HepG2 (cell line): ENCODE measurements around the gene LDLRAD3. TPM values are rescaled to one million over a fixed set of nuclear protein-coding genes. Genes with fewer than 3 reads are reported as not detected.

Experiments
- ATAC-seq: fragments of 200-7000 bp; cut with Tn5 transposase; 3 replicates; pipeline ENCODE4 v1.9.1; 2020; ENCODE audit warnings: mild to moderate bottlenecking, moderate library complexity
- BruUV-seq: library from RNA; stranded (reverse); fragments of 400-500 nt; replicated peaks from 2 replicates; lab custom pipeline; 2021; lab: Mats Ljungman, UMichigan
- CTCF ChIA-PET: fragments of 300-600 bp; formaldehyde crosslinking; extraction: SDS; loops from one replicate; lab custom pipeline; 2021; ENCODE audit warnings: low total read pairs, inconsistent platforms, low intra/inter-chr PET ratio; lab: Yijun Ruan, JAX
- POLR2A ChIA-PET: fragments of 350-600 bp; sonication (Branson Sonifier 250); formaldehyde crosslinking; loops from one replicate; lab custom pipeline; 2020; ENCODE audit warnings: antibody characterized with exemption, inconsistent platforms; lab: Yijun Ruan, JAX
- DNase-seq: peaks from one replicate; pipeline ENCODE4 v3.0.0-alpha.2; 2015; ENCODE audit warnings: low spot score
- FAIRE-seq: peaks from 3 replicates; lab custom pipeline; 2011; peaks lifted over from hg19 to GRCh38; lab: Jason Lieb, UNC
- H2AFZ ChIP-seq: one replicate; pipeline ENCODE4 v1.6.1; 2011; ENCODE audit warnings: low read length, inconsistent platforms
- H3K27ac ChIP-seq: fragments of 300-600 bp; 3 replicates; pipeline ENCODE4 v1.8.0; 2011; ENCODE audit warnings: mixed run types, mild to moderate bottlenecking, mixed read lengths, low read length, inconsistent platforms; ENCODE audit not compliant: insufficient read depth; ENCODE audit errors: extremely low read length
- H3K27me3 ChIP-seq, 2 experiments: fragments of 200-600 bp in 1 of 2; 2 replicates in 1 of 2; 3 replicates in 1 of 2; pipeline versions ENCODE4 v1.6.0 to v1.8.0; 2011; ENCODE audit warnings: low read length in 2 of 2, mild to moderate bottlenecking in 2 of 2, moderate library complexity in 2 of 2, inconsistent platforms in 1 of 2; ENCODE audit not compliant: insufficient read depth in 2 of 2, control insufficient read depth in 1 of 2
- H3K36me3 ChIP-seq, 2 experiments: fragments of 200-600 bp in 1 of 2; replicated peaks in 1 of 2; 2 replicates in 1 of 2; 3 replicates in 1 of 2; pipeline versions ENCODE4 v1.5.1 to v1.8.0; 2011; ENCODE audit warnings: low read length in 2 of 2, inconsistent platforms in 1 of 2; ENCODE audit not compliant: insufficient read depth in 2 of 2, control insufficient read depth in 1 of 2
- H3K4me1 ChIP-seq: 2 replicates; pipeline ENCODE4 v1.5.1; 2012; ENCODE audit warnings: low read length, inconsistent platforms; ENCODE audit not compliant: insufficient read depth
- H3K4me2 ChIP-seq: 2 replicates; pipeline ENCODE4 v1.6.0; 2011; ENCODE audit warnings: low read depth, low read length, inconsistent platforms
- H3K4me3 ChIP-seq, 3 experiments: fragments of 200-600 bp in 1 of 3; sonication (generic), shearing (Covaris generic) in 1 of 3; replicated peaks in 1 of 3; 2 replicates each; pipeline ENCODE4 v1.5.1; 2011 to 2016; ENCODE audit warnings: low read length in 3 of 3, inconsistent platforms in 2 of 3, low read depth in 2 of 3, mild to moderate bottlenecking in 2 of 3, control low read depth in 1 of 3, mixed read lengths in 1 of 3; ENCODE audit not compliant: insufficient read depth in 1 of 3
- H3K79me2 ChIP-seq: one replicate; pipeline ENCODE4 v1.6.1; 2011; ENCODE audit warnings: low read length, inconsistent platforms; ENCODE audit not compliant: insufficient read depth
- H3K9ac ChIP-seq: 2 replicates; pipeline ENCODE4 v1.6.0; 2011; ENCODE audit warnings: mild to moderate bottlenecking, low read depth, low read length, inconsistent platforms; ENCODE audit not compliant: insufficient read depth
- H3K9me3 ChIP-seq: 2 replicates; pipeline ENCODE4 v1.5.1; 2012; ENCODE audit warnings: mild to moderate bottlenecking, low read length
- H4K20me1 ChIP-seq: 2 replicates; pipeline ENCODE4 v1.6.0; 2011; ENCODE audit warnings: inconsistent platforms, mild to moderate bottlenecking, low read length, moderate library complexity; ENCODE audit not compliant: insufficient read depth
- ATF3 ChIP-seq: sonication (generic); formaldehyde crosslinking; IDR thresholded peaks from 2 replicates; pipeline ENCODE4 v1.4.0; 2020; ENCODE audit warnings: missing genetic modification reagents
- CBX2 ChIP-seq, 2 experiments: fragments of 200-600 bp in 1 of 2; sonication (generic); formaldehyde crosslinking in 1 of 2; IDR thresholded peaks; 2 replicates each; pipeline versions ENCODE4 v1.7.0 to v1.8.1; 2018 to 2022; ENCODE audit warnings: low read depth in 2 of 2, low read length in 1 of 2, mild to moderate bottlenecking in 1 of 2, missing genetic modification reagents in 1 of 2
- ERF ChIP-seq: IDR thresholded peaks from 2 replicates; pipeline ENCODE4 v1.6.1; 2018; ENCODE audit warnings: missing biosample characterization, missing genetic modification reagents
- FOSL2 ChIP-seq: sonication (generic); formaldehyde crosslinking; IDR thresholded peaks from 2 replicates; pipeline ENCODE4 v1.4.0; 2020; ENCODE audit warnings: missing genetic modification reagents
- JUN ChIP-seq: sonication (generic); formaldehyde crosslinking; IDR thresholded peaks from 2 replicates; pipeline ENCODE4 v1.4.0; 2020; ENCODE audit warnings: mild to moderate bottlenecking, missing genetic modification reagents
- MTA3 ChIP-seq: sonication (generic); formaldehyde crosslinking; IDR thresholded peaks from 2 replicates; pipeline ENCODE4 v1.4.0; 2020; ENCODE audit warnings: missing genetic modification reagents
- PREB ChIP-seq: sonication (generic); formaldehyde crosslinking; IDR thresholded peaks from 2 replicates; pipeline ENCODE4 v1.4.0; 2020; ENCODE audit warnings: missing genetic modification reagents
- RARG ChIP-seq: sonication (generic); formaldehyde crosslinking; IDR thresholded peaks from 2 replicates; pipeline ENCODE4 v1.4.0; 2020; ENCODE audit warnings: low read depth, mild to moderate bottlenecking, missing genetic modification reagents
- TBX3 ChIP-seq: fragments of 450-650 bp; IDR thresholded peaks from 2 replicates; pipeline ENCODE4 v1.6.1; 2017; ENCODE audit warnings: antibody characterized with exemption, mild to moderate bottlenecking, inconsistent platforms, borderline replicate concordance
- TCF7 ChIP-seq: sonication (generic); IDR thresholded peaks from 2 replicates; pipeline ENCODE4 v1.6.1; 2016; ENCODE audit warnings: antibody characterized with exemption, low read depth
- TGIF2 ChIP-seq: IDR thresholded peaks from 2 replicates; pipeline ENCODE4 v1.6.1; 2016; ENCODE audit warnings: control low read depth, missing compliant biosample characterization
- ZFP37 ChIP-seq: sonication (generic); formaldehyde crosslinking; IDR thresholded peaks from 2 replicates; pipeline ENCODE4 v1.4.0; 2020; ENCODE audit warnings: missing genetic modification reagents, borderline replicate concordance
- ZNF101 ChIP-seq: sonication (generic); formaldehyde crosslinking; IDR thresholded peaks from 2 replicates; pipeline ENCODE4 v1.4.0; 2020; ENCODE audit warnings: mild to moderate bottlenecking, low read depth, missing genetic modification reagents, borderline replicate concordance
- ZNF335 ChIP-seq: sonication (generic); formaldehyde crosslinking; IDR thresholded peaks from 2 replicates; pipeline ENCODE4 v1.4.0; 2020; ENCODE audit warnings: missing genetic modification reagents
- ZNF496 ChIP-seq: sonication (generic); formaldehyde crosslinking; IDR thresholded peaks from 2 replicates; pipeline ENCODE4 v1.8.1; 2023; ENCODE audit warnings: mild to moderate bottlenecking, moderate library complexity, missing genetic modification reagents; ENCODE audit not compliant: insufficient replicate concordance
- ZNF512 ChIP-seq: sonication (generic); formaldehyde crosslinking; IDR thresholded peaks from 2 replicates; pipeline ENCODE4 v1.4.0; 2020; ENCODE audit warnings: mild to moderate bottlenecking, missing genetic modification reagents
- ZNF747 ChIP-seq: sonication (generic); formaldehyde crosslinking; IDR thresholded peaks from 2 replicates; pipeline ENCODE4 v1.8.1; 2023; ENCODE audit warnings: missing genetic modification reagents, mild to moderate bottlenecking, borderline replicate concordance
- WGBS: methylation state at CpG from one replicate; pipeline ENCODE4 v1.1.6; 2017; ENCODE audit warnings: low lambda C conversion rate; 5-methylcytosine and 5-hydroxymethylcytosine counted together
- in situ Hi-C: cut with HindIII; loops from 2 replicates; pipeline ENCODE4 v1.10.0; 2017; ENCODE audit warnings: low pct_unique_long_range_greater_than_20kb; ENCODE audit not compliant: extremely low pct_ligation_motif_present
- intact Hi-C: fragments of 100-400 bp; cut with micrococcal nuclease; formaldehyde crosslinking; loops from one replicate; pipeline ENCODE4 v1.10.0; 2022; ENCODE audit not compliant: unreplicated experiment
- polyA plus RNA-seq, 8 experiments: library from polyadenylated mRNA; depleted of rRNA in 3 of 8; stranded (reverse) in 7 of 8; unstranded in 1 of 8; fragments of >200 nt; fragmentation: Illumina TruSeq in 4 of 8; extraction: Trizol in 4 of 8; gene quantifications; 2 replicates each; pipeline versions ENCODE4 v1.2.1 to v1.2.3, GENCODE V29; 2011 to 2016; ENCODE audit warnings: low read depth in 4 of 8, missing spikeins in 1 of 8, mixed read lengths in 1 of 8; ENCODE audit not compliant: insufficient read depth in 1 of 8
- total RNA-seq, 5 experiments: library from RNA; depleted of rRNA; stranded (reverse); fragments of >200 nt; fragmentation: Illumina TruSeq; extraction: Trizol; gene quantifications; 2 replicates each; pipeline ENCODE4 v1.2.3, GENCODE V29; 2016; ENCODE audit warnings: low read depth in 1 of 5

Gene LDLRAD3
- total and polyA plus RNA-seq, 2 of the 13 experiments (the other 11 are each of a cell fraction or from before 2014, with no cell fraction given): 0.50 to 0.60 TPM

- TF ChIP-seq ZNF512 (CRISPR knock-in tag) (no peak), FOSL2 (CRISPR knock-in tag) (peak; percentile 96), ZFP37 (no peak), ZNF335 (CRISPR knock-in tag) (no peak), ATF3 (CRISPR knock-in tag) (peak; percentile 88), JUN (0 out of 2 replicates have a peak, but pooled peaks have one; percentile 42), ZNF496 (CRISPR knock-in tag) (no peak), TGIF2 (CRISPR knock-in tag) (no peak), CBX2 (IDR thresholded peaks at IDR 0.05; ENCODE audit: low read depth, low read length) (no peak), CBX2 (CRISPR knock-in tag; IDR thresholded peaks at IDR 0.05; ENCODE audit: low read depth) (no peak), ZNF747 (no peak), ERF (no peak)
These were observed 205.8 kb downstream of the LDLRAD3 start (continued) for GRCh38 chr11:36149538-36150242.

- no TSS peak for BruUV-seq
- no peaks in the 10 kb centered on the region for H3K79me2 ChIP-seq
- H3K4me1 ChIP-seq: no peaks in the 10 kb centered on the region
- no peaks in the 10 kb centered on the region for H3K9me3 ChIP-seq
- ATAC-seq: no peak
- ChIA-PET CTCF (no interaction called here), POLR2A (no interaction called here)
- no peak overlapping the region for H3K27ac ChIP-seq
- DNase-seq: no peak
- no peak overlapping the region for H3K9ac ChIP-seq
- WGBS: 26% methylated on average over 4 of the region's 4 CpGs
- in situ Hi-C loops: no loop called here
- no peak overlapping the region for H3K4me3 ChIP-seq
- no peak for FAIRE-seq
- intact Hi-C loops: loop anchor here (1.0 kb wide), 1 partner anchor 535 kb away; no protein-coding TSS in a partner anchor
- H4K20me1 ChIP-seq: no peaks in the 10 kb centered on the region
- no peak overlapping the region for H3K4me2 ChIP-seq
- H3K27me3 ChIP-seq: no peaks in the 10 kb centered on the region
- no peaks in the 10 kb centered on the region for H3K36me3 ChIP-seq
- no peak overlapping the region for H2AFZ ChIP-seq
- TF ChIP-seq RARG: no peak
- TF ChIP-seq PREB (CRISPR knock-in tag): no peak
- no peak for TF ChIP-seq TBX3
- no peak for TF ChIP-seq ZNF101
- no peak for TF ChIP-seq TCF7
- TF ChIP-seq MTA3 (CRISPR knock-in tag): no peak
These were observed 207.1 kb downstream of the LDLRAD3 start for GRCh38 chr11:36150986-36151385.
